NCI-H2171 (cell line): ENCODE measurements around the gene RSBN1.
"Not testable (repeated sequence)": the region's sequence is repeated elsewhere in the genome, so short reads cannot be mapped to it uniquely, and the experiment has no call there.

ENCODE experiments used
- DNase-seq: peaks from one replicate; lab custom pipeline; 2025; lab: John Stamatoyannopoulos, UW

Gene RSBN1

GRCh38 chr1:113811888-113812660 lies at the start of gene RSBN1:
Gene RSBN1 (minus strand): TSS chr1:113812476. CDS start chr1:113812412, 64 bp downstream.
- peak; percentile 99 for DNase-seq

- DNase-seq, result no peak
Observed at GRCh38 chr1:113861641-113862040, 49.4 kb upstream of the RSBN1 start.

- no peak for DNase-seq
Observed at GRCh38 chr1:113860891-113861290, 48.6 kb upstream of the RSBN1 start.

DNA sequence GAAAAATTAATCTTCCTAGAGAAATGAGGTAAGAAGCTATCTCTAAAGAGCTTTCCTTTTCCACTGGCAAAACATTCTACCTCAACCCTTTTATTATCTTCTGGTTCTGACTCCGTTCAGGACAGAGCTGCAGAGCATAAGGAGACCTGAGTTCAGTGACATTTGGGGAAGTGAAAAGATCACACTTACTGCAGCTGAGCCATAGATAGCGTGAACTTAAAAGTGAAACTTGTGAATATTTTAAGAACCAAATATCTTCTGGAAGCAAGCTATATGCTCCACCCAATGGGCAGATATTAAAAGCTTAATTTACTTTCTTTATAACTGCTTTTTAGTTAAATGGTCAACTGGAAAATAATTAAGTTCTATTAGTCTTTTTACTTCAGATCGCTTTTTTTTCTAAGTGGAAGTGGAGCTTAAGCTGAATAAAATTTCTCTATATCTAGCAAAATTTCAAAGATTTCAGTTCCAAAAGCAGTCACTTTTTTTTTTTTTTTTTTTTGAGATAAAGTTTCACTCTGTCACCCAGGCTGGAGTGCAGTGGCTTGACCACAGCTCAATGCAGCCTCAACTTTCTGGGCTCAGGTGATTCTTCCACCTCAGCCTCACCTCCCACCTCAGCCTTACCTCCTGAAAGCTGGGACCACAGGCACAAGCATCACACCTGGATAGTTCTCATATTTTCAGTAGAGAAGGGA lies 47.4 kb upstream of the RSBN1 start:
- DNase-seq, result no peak

DNA sequence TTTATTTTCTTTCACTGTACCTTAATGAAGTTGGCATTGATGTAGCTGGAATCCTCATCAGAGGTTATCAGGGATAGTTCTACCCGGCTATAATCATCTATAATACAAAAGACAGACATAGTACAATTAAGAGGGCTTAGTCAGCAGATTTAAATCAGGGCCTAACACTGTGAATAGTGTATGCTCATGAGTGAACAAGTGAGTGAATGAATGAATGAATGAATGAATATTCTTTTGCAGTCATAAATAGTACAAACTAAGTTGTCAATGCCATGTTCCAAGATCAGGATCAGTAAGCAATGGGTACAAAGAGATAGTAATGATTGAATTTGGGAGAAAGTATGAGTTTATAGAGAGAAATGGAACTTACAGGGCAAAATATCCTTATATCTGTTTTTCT lies 46.7 kb upstream of the RSBN1 start:
- DNase-seq, result no peak

DNA sequence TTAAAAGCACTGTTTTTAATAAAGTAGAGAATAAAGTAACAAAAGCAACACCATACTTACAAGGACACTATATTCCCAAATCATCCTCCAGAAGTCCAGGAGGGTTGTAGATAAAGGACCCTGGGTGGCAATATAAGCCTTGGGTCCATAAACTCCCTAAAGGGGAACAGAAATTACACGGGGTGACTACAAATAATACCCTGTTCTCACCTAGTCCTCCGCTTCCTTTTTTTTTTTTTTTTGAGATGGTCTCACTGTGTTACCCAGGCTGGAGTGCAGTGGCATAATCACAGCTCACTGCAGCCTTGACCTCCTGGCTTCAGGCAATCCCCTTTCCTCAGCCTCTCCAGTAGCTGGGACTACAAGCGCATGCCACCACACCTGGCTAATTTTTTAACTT lies 46.1 kb upstream of the RSBN1 start:
- DNase-seq, result no peak

- no peak for DNase-seq
Observed at GRCh38 chr1:113857776-113858175, 45.5 kb upstream of the RSBN1 start.

DNA sequence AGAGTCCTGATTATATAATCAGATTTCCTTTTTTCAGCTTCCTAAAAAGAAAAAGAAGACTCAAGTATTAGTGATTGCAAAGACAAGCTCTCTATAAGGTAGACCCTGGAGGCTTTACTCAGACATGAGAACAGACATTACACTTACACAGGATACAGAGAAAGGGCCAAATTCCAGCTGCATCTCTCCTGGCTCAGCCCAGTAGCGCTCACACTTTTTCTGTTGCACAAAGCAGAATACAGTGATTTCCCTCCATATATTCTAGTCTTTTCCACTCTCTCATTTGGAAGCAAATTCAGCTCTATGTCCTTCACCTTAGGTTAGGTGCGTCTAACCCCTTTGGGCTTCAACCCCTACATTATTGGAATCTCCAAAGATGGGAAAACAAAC lies 44.1 kb upstream of the RSBN1 start:
- no peak for DNase-seq

DNA sequence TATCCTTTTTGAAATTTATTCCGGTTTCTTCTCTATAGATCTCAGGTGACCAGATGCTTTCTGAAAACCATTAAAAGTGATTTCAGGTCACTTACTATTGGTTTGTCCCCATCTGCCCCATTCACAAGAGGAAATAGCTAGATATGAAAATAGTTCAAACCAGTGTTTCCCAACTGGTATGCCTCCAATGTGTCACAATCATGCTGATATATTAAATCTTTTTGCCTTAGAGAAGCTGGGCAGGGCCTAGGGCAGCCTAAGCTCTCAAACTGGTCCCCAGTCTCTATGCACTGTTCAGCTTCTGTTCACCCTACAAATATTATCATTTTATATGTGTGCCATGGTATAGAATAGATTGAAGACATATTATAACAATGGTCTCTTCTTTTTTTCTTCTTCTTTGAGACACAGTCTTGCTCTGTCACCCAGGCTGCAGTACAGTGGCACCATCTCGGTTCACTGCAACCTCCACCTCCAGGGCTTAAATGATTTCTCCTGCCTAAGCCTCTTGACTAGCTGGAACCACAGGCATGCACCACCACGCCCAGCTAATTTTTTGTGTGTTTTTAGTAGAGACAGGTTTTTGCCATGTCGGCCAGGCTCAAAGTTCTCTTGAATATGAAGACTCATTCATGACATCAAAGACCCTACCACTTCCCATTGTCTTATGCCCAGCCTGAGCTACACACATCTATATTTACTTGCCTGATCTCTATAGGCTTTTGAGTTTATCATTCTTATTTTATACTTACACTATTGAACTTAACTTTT lies 43.5 kb upstream of the RSBN1 start:
- no peak for DNase-seq

DNA sequence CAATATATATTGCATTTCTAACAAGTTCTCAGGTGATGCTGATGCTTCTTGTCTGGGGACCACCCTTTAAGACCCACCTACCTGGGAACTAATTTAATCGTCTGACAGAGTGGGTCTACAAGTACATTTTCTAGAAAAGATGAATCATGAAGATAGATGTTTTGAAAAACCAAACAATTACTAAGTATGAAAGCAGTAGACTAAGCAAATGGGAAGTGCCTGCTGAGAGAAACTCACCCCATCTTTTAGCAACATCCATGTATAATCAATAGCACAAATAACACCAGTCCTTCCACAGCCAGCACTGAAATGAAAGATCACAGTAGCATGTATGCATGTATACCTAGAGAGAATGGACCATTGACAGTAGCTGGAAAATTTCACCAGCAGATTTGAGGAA lies 42.0 kb upstream of the RSBN1 start:
- DNase-seq, result no peak

- DNase-seq, result not testable (repeated sequence)
Observed at GRCh38 chr1:113852694-113853093, 40.4 kb upstream of the RSBN1 start.

GRCh38 chr1:113850127-113850796 lies 38.0 kb upstream of the RSBN1 start:
- DNase-seq, result no peak

DNA sequence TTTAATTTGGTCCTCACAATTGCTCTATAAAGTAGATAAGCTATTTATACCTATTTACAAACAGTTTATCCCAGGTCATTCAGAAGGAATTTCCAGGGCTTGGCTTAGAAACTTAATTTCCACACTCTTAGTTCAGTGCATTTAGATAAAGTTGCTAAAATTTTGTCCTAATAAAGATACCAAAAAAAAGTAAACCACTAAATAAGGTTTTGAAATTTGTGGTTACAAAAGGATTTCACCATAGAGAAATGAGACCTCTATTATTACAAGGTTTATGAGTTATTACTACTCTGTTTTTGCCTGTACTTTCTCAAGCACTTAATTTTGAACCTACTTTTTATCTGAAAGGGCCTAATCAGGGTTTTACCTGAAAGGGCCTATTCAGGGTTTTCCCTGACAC lies 36.8 kb upstream of the RSBN1 start:
- DNase-seq, result no peak

DNA sequence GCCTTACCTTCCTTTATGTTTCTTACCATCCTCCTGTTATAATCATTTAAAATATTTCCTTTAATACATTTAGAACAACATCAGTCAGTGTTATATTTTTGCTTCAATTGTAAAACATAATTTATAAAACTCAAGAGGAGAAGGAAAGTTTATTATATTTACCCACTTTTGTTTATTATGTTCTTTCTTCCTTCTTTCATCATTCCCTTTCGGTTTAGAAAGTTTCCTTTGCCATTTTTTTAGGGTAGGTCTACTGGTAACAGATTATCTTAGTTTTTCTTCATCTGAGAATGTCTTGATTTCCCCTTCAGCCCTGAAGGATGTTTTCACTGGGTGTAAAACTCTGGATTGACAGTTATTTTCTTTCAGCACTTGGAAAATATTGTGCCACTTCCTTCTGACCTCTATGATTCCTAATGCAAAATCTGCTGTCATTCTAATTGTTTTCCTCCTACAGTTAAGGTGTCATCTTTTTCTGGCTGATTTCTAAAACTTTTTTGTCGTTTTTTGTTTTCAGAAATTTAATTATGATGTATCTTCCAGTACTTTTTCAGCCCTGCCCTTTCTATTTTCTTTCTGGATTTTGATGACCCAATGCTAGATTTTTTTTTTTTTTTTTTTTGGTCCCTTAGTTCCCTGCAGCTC lies 34.2 kb upstream of the RSBN1 start:
- no peak for DNase-seq

DNA sequence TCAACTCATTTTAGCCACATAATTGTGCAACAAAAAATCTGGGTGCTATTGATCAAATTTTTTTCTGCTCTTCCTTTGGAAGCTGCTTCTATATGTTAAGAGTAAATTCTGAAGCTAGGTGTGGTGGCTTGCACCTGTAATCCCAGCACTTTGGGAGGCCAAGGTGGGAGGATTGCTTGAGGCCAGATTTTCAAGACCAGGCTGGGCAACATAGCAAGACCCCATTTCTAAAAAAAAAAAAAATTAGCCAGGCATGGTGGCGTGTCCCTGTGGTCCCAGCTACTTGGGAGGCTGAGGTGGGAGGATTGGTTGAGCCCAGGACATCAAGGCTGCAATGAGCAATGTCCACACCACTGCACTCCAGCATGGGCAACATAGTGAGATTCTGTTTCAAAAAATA lies 24.3 kb upstream of the RSBN1 start:
- no peak for DNase-seq

DNA sequence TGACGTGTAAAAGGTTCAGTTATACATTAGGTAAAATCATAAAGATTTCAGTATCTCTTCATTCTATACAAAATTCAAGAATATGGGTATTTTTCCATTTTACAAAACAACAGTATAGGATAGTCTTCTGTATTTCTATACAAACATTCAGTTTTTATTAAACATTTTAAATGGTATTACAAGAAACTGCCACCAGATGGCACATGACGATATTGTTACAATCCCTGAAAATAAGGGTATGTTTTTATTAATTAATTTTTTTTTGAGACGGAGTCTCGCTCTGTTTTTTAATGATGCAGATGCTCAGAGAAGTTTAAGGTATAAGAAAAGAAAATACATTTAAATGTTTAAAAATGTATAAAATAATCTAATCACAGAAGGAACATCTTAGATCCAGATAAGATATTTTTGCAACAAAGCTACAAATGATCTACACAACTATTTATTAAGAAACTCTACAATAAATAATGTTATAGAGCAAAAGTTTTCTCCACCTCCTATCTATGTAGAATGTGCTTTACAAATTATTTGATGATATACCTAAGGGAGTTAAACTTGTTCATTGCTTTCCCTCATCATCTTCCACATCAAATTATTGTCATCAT lies 23.5 kb upstream of the RSBN1 start:
- peak; percentile 52 for DNase-seq

GRCh38 chr1:113834716-113835115 lies 22.4 kb upstream of the RSBN1 start:
- DNase-seq, result no peak

DNA sequence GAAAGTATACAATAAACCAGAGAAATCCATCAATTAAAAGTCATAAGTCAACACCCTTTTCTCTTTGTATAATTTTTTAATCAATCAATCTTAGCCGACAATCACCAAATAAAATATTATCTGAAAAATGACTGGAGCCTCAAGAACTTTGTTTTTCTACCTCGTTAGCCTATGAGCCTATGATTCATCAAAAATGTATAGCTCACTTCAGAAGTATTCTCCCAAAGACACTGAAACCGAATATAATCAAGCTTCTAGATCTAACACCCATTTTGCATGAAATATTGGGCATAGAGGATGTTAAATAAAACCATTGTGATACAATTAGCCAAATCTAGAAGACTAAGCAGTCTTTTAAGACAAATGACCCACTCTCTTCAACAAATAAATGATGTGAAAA lies 17.8 kb upstream of the RSBN1 start:
- DNase-seq, result no peak

DNA sequence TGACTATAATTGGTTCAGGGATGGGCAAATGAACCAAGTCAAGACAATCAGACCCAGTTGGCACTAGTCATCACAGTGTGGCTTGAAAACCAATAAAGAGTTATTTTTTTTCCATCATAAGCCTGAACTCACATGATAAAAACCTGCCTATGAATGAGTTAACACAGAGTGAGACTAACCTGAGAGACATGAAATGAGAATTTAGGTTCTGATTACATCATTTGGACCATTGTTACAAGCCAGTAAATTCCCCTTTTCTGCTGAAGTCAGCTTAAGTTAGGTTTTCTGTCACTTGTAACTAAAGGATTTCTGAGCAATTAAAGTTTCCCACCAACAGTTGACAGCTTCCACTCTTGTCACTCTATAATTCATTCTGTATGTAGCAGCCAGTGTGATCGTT lies 9.6 kb upstream of the RSBN1 start:
- no peak for DNase-seq

GRCh38 chr1:113818578-113818977 lies 6.3 kb upstream of the RSBN1 start:
- no peak for DNase-seq

- no peak for DNase-seq
Observed at GRCh38 chr1:113813218-113813617, 942 bp upstream of the RSBN1 start.
